NCI-H460 (cell line): ENCODE measurements around the gene SHROOM4. TPM values are rescaled to one million over a fixed set of nuclear protein-coding genes. Genes with fewer than 3 reads are reported as not detected.

Source experiments
- DNase-seq: peaks from one replicate; pipeline ENCODE4 v3.0.0-alpha.2; 2016; ENCODE audit warnings: low read depth; ENCODE audit errors: extremely low read depth
- polyA plus RNA-seq: library from polyadenylated mRNA; depleted of rRNA; stranded (reverse); fragments of >200 nt; gene quantifications from 2 replicates; pipeline ENCODE4 v1.2.3, GENCODE V29; 2014; cell fraction: nucleus; rRNA removed
- total RNA-seq: library from RNA; depleted of rRNA; stranded (reverse); fragments of >200 nt; shearing (Covaris generic); gene quantifications from 2 replicates; pipeline ENCODE4 v1.2.3, GENCODE V29; 2014; rRNA removed

The SHROOM4 gene, protein sequence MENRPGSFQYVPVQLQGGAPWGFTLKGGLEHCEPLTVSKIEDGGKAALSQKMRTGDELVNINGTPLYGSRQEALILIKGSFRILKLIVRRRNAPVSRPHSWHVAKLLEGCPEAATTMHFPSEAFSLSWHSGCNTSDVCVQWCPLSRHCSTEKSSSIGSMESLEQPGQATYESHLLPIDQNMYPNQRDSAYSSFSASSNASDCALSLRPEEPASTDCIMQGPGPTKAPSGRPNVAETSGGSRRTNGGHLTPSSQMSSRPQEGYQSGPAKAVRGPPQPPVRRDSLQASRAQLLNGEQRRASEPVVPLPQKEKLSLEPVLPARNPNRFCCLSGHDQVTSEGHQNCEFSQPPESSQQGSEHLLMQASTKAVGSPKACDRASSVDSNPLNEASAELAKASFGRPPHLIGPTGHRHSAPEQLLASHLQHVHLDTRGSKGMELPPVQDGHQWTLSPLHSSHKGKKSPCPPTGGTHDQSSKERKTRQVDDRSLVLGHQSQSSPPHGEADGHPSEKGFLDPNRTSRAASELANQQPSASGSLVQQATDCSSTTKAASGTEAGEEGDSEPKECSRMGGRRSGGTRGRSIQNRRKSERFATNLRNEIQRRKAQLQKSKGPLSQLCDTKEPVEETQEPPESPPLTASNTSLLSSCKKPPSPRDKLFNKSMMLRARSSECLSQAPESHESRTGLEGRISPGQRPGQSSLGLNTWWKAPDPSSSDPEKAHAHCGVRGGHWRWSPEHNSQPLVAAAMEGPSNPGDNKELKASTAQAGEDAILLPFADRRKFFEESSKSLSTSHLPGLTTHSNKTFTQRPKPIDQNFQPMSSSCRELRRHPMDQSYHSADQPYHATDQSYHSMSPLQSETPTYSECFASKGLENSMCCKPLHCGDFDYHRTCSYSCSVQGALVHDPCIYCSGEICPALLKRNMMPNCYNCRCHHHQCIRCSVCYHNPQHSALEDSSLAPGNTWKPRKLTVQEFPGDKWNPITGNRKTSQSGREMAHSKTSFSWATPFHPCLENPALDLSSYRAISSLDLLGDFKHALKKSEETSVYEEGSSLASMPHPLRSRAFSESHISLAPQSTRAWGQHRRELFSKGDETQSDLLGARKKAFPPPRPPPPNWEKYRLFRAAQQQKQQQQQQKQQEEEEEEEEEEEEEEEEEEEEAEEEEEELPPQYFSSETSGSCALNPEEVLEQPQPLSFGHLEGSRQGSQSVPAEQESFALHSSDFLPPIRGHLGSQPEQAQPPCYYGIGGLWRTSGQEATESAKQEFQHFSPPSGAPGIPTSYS (N-terminal part only)
- not detected in 2 replicates for total RNA-seq
- polyA plus RNA-seq: not detected in 2 replicates

DNA sequence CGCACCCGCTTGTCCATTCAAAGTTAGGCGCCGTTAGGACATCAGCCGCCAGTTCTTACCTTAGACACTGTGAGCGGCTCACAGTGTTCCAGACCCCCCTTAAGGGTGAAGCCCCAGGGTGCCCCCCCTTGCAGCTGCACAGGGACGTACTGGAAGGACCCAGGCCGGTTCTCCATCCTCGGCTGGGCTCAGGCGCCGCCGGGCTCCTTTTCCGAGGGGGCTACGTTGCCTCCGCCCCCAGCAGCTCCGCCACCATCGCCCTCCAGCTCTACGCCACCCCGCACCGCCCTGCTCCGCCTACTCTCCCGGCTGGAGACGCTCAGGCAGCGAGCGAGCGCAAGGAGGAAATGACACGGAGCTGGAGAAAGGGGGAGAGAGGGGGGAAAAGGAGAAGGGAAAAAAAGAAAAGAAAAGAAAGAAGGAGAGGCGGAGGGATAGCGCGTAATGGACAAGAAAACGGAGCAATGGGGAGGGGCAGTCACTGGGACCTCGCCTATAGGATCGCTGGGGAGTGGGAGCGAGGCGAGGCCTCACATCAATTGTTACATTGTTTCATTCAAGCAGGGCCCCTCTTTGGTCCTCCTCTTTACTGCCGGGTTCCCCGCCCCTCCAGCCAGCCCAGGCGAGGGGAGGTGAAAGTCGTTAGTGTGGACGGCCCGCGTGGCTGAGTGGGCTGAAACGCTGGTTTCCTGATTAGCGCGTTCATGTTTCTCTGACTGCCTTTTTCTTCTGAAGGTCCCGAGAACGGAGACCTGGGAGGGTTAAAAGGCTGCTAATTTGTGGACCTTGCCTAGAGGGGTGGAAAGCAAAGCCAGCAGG lies at the start of gene SHROOM4:
TSS of gene SHROOM4 (minus strand) at position 352 of the 819 bp plus-strand sequence. CDS start at position 176, 176 bp downstream.
- DNase-seq: no peak

DNA sequence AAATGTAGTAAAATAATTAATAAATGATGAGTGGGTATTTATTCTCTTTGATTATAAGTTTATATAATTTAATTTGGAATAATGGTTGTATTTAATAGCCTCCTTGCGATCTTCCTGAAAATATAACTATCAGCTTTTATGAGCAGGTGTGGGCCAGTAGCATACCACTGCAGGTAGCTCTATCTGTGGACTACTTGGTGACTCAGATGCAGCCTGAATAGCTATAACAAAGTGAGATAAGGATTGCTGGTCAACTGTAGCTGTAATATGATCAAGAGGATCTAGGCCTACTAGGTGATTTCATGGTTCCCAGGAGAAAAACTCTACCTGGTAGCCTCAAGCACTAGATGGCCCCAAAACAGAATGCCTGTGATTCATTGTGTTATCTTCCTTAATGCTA lies 49.5 kb upstream of the SHROOM4 start:
- DNase-seq: no peak

DNA sequence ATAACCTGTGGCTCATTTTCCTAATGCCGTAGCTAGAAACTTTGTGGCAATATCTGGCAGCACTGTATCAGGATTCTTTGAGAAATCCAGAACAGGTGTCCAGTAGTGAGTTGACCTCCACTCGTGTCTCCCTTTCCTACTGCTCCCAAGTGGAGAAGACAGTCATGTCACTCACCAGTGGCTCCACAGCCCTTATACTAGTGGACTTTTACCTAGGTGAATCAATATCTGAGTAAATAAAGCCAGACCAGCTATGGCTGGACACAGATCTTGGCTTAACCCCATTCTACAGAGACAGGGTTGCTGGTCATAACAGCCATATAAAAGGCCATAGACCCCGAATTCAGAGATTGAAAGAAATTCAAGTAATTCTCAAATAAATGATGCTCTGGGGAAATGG lies 46.5 kb upstream of the SHROOM4 start:
- DNase-seq: no peak

DNA sequence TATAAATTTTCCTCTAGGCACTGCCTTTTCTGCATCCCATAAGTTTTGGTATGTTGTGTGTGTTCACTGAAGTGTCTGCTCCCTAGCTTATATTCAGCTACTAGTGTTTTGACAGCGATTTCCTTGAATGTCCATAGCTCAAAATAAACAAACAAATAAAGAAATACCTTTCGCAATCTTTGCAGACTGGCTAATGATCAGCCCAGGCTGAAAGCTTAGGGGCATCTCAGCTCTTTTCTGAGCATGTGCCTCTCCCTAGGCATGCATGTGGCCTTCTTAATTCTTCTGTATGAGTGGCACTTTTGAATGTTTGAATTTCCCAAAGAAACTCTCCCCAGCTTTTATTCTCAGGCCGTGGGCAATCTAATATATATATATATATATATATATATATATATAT lies 44.6 kb upstream of the SHROOM4 start:
- DNase-seq: no peak

DNA sequence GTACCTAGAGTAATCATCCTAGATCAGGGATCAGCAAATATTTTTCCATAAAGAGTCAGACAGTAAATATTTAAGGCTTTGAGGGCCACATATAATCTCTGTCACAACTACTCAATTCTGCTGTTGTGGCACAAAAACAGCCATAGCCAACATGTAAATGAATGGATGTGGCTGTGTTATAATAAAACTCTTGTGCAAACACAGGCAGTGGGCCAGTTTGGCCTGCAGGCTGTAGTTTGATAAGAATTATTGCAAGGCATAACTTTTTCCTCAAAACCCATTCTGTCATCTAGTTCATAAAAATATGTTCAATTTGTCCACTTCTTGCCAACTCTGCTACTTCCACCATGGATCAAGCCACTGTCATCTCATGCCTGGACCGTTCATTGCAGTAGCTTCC lies 39.4 kb upstream of the SHROOM4 start:
- DNase-seq: no peak

DNA sequence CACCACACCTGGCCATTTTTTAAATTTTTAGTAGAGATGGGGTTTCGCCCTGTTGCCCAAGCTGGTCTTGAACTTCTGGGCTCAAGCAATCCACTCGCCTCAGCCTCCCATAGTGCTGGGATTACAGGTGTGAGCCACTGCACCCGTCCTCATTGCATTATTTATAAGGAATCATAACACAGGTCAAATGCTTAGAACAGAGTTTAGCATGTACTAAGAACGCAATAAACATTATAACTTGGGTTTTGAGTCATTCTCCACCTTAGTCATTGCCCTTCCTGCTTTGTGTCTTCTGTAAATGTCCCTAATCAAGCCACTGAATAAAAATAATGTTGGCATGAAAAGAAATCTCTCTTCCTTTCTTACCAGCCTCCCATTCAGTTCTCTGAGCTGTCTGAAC lies 38.5 kb upstream of the SHROOM4 start:
- no peak for DNase-seq

DNA sequence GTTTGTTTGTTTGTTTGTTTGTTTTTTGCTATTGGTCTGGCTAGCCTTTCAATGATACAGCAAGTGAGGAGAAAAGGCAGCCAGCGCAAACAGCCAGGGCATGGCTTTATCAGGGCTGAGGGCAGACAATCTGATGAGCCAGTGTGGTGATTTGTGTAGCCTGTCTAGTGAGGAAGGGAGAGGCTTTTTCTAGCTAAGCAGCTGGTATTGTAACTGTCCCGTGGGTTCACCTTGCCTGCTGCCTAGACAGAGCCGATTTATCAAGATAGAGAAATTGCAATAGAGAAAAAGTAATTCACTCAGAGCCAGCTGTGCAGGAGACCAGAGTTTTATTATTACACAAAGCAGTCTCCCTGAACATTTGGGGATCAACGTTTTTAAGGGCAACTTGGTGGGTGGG lies 28.2 kb upstream of the SHROOM4 start:
- DNase-seq: no peak

DNA sequence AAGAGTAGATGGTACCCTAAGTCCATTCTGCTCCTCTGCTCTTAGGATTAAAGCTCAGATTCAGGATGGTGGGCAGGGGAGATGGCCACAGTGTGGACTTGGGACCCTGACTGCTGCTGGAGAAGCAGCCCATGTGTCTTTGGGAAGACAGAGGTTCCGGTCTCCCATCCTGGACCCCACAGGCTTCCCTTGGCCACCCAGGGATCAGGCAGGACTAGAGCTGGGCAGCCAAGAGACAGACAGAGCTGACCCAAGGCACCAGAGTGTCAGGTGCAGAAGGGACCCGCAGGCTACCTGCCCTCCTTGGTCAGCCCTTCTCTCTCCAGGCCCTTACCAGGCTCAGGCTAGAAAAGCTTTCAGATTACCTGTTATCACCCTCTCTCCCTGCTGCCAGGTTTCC lies 25.7 kb upstream of the SHROOM4 start:
- DNase-seq: no peak

DNA sequence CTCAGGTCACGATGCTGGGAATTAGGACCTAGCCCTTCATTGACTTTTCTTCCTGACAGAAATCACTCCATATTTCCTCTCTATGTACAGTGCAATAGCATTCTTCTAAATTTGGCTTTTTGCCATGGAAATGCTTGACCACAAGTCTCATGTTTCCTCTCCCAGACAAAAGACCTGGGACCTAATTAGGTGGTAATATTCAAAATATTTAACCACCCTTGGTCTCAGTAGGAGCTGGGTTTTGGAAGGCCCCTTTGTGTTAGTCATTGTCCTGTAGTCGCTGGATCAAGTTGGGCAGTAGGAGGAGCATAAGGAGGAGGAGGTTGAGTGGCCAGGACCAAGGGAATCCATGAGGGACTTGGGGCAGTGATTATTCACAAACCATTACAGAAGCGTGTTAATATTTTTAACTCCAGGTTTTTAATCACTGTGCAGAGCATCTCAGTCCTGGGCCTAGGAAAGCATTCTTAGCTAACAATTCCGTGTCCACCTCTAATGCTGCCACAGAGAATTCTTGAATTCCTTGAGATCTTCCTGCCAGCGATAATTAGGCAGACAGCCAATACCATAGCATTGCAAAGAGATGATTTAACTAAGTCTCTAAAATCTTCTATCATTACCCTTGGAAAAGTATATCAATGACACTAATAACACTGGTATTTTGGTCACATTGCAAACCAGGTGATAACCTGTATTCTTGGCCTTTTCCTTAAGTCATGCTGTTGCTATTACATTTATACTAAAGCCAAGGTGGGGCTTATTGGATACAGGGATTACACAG lies 25.0 kb upstream of the SHROOM4 start:
- no peak for DNase-seq

DNA sequence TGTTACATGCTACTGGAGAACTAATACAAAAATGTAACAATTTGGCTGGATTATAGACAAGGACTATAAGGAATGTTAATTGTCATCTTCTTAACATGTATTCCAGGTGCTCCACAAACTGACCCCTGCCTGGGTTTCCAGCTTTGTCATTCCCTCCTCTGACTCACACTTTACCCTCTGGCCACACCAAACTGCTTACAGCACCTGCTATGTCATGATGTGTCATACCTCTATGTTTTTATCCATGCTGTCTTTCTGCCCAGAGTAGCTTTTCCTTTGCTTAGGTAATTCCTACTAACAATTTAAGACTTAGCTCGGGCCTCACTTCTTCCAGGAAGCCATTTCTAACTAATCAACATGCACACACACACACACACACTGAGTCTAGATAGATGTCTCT lies 14.0 kb upstream of the SHROOM4 start:
- DNase-seq: peak; percentile 7

DNA sequence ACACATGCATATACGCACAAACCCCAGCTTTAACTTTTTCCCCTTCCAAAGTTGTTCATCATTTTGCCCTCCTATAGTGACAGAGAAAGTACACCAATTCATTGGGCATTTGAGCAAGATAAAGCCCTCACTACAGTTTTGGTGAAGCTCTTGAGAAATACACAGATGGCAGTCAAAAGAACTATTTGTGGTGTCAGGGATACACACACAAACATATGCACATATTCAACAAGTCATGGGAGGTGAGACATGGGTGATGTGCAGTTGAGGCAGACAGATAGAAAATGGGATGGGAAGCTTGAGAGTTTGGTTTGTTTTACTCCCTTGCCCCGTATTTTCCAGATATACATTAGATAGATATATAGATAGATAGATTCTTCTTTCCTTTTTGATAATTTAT lies 11.8 kb upstream of the SHROOM4 start:
- no peak for DNase-seq

DNA sequence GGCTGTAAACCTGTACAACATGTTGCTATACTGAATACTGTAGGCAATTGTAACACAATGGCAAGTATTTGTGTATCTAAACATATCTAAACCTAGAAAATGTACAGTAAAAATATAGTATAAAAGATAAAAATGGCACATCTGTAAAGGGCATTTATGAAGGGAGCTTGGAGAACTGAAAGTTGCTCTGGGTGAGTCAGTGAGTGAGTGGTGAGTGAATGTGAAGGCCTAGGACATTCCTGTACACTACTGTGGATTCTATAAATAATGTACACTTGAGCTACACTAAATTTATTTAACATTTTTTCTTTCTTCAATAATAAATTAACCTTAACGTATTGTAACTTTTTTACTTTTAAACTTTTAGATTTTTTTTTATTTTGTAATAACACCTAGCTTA lies 5.0 kb upstream of the SHROOM4 start:
- no peak for DNase-seq

DNA sequence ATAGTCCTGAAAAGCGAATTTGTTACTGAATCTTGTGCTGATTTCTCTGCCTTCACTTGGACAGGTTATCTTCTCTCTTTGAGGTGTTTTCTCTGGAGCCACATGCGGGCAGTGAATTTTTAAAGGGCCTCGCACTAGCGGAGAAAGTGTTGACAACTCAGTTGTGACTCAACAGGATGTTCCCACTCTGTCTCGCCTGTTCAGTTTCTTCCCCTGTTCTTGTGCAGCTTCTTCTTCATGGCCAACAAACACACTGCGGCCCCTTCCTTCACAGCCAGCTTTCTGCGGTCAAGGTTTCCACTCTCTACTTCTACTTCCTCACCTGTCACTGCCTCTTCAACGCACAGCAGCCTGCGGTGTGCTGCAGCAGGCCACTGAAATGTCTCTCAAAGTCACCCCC lies 1.1 kb upstream of the SHROOM4 start:
- no peak for DNase-seq

DNA sequence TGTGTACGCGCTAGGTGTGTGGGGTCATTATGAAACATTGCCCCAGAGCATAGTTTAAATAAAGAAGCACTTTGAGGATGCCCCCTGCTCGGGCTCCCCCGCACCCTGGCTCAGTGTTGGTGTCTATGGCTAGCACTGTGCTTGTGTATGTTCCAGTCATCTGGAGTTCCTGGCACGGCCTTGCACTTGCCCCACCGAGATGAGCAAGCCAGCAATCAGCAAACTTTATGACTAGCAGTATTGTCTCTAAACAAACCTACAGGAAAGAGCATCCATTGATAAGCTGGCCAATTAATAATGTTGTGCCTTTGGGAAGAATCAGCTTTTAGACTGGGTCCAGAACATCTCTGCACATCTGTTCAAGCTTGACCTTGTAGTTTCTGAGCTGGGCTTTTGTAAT lies 707 bp upstream of the SHROOM4 start:
- DNase-seq: no peak

DNA sequence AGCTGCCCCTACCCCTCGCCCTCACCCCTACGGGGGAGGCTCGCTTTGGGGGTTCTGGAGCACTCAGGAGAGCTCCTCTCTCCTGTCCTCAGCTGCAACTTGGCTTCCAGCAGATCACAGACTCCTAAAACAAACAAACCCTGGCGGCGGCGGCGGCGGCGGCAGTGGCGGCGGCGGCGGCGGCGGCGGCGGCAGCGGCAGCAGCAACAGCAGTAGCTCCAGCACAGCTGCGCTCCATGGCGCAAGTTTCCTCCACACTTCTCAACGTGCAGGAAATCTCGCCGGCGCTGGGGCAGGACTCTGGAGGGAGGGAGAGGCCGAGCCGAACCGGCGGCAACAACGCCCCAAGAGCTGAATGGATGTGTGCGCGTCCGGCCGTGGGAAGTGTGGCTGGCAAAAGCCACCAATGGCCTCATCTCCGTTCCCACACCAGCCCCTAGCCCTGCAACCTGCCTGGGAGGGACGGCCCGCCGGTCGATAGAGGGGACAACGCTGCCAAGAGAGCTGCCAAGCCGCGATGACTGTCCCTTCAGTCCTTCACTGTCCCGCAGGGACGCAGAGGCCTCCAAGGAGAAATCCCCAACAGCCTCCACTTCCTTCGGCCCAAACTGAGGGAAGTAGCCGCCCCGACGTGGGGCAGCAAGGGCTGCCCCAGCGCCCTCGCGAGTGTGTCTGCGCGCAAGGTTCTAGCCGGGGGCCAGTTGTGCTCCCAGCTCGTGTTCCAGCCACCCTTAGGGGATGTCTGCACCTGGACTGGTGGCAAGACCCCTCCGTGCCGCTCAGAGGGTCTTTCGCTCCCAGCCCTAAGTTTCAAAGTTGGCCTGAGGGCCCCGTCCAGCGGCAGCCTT lies 775 bp downstream of the SHROOM4 start:
- DNase-seq: peak; percentile 3

DNA sequence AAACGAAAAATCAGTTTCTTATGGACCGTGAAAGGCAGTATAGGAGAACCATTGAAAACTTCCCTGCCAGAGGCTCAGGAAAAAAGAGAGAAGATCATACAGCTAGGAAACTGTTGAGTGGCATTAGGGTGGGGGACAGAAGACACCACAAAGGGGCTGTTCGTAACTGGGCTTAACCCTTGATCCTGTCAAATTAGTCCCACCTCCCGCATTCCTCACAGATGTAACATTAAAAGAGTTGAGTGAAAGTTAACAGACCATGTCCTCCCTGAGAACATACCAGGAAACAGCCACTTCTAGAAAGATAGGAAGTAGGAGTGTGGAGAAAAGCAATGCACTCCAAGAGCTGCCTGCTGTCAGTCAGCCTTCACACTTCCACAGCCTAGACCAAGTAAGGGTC lies 8.7 kb downstream of the SHROOM4 start:
- DNase-seq: no peak

DNA sequence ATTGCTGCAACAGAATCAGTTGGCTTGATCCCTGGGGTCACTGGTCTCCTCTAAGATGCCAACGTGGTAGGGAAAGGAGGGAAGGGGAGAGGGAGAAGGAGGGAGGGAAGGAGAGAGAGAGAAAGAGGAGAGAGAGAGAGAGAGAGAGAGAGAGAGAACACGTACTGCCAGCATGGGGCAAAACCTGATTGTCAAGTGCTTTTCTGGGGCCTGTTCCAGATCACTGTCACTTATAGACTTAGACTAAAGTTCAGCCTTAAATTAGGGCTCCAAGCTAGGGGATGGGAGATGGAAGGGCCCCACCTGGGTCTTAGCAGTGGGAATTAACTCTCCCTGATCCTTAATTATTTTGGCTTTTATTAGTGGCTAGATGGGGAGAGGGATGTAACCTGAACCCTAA lies 12.9 kb downstream of the SHROOM4 start:
- no peak for DNase-seq

DNA sequence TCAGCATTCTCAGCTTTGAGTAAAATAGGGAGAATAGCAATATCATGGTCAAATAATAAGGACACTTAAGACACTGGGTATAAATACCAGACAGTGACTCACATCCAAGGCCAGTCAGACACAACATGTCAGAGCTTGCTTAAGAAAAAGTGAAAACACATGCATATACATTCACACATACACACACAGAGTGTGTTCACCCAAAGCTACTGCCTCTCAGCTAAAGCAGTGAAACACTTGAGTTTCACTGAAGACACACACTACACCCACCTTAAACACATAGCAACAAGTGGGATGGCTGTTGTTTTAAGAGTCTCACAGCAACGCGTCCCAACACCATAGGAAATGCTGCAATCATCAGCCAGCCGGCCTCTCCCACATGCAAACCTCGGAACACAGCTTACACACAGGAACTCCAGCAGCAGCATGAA lies 14.4 kb downstream of the SHROOM4 start:
- no peak for DNase-seq
